MM.1S (cell line): ENCODE results near the gene MNDA.

ENCODE experiments used
- DNase-seq: peaks from one replicate; pipeline ENCODE4 v3.0.0-alpha.2; 2015
- H2AFZ ChIP-seq: fragments of 300-600 bp; sonication (generic); 2 replicates; pipeline ENCODE4 v1.6.0; 2016; ENCODE audit warnings: antibody characterized with exemption, low read length
- H3F3A ChIP-seq: fragments of 300-600 bp; sonication (generic); 2 replicates; pipeline ENCODE4 v1.6.1; 2016; ENCODE audit warnings: mild to moderate bottlenecking, antibody characterized with exemption, low read length, moderate library complexity, mixed read lengths; ENCODE audit not compliant: insufficient read depth
- H3K27ac ChIP-seq: fragments of 300-600 bp; sonication (generic); 2 replicates; pipeline ENCODE4 v1.5.1; 2016; ENCODE audit warnings: mild to moderate bottlenecking, low read length
- H3K27me3 ChIP-seq: fragments of 300-600 bp; sonication (generic); replicated peaks from 2 replicates; pipeline ENCODE4 v1.6.0; 2016; ENCODE audit warnings: low read length; ENCODE audit not compliant: insufficient read depth
- H3K36me3 ChIP-seq: fragments of 300-600 bp; sonication (generic); replicated peaks from 2 replicates; pipeline ENCODE4 v1.6.1; 2016; ENCODE audit warnings: mild to moderate bottlenecking, low read length, mixed read lengths; ENCODE audit not compliant: insufficient read depth
- H3K4me1 ChIP-seq: fragments of 300-600 bp; sonication (generic); 2 replicates; pipeline ENCODE4 v1.6.1; 2016; ENCODE audit warnings: low read length, mixed read lengths
- H3K4me2 ChIP-seq: fragments of 300-600 bp; sonication (generic); 2 replicates; pipeline ENCODE4 v1.6.0; 2016; ENCODE audit warnings: low read depth, low read length
- H3K4me3 ChIP-seq: fragments of 300-600 bp; sonication (generic); 2 replicates; pipeline ENCODE4 v1.5.1; 2016; ENCODE audit warnings: low read length, mixed read lengths
- H3K79me2 ChIP-seq: fragments of 300-600 bp; sonication (generic); 2 replicates; pipeline ENCODE4 v1.6.1; 2016; ENCODE audit warnings: mixed run types, low read length, mixed read lengths
- H3K9ac ChIP-seq: fragments of 300-600 bp; sonication (generic); 2 replicates; pipeline ENCODE4 v1.6.1; 2016; ENCODE audit warnings: low read length, mixed read lengths
- H3K9me2 ChIP-seq: fragments of 300-600 bp; sonication (generic); replicated peaks from 2 replicates; pipeline ENCODE4 v1.6.1; 2016; ENCODE audit warnings: mild to moderate bottlenecking, low read length, mixed read lengths; ENCODE audit not compliant: insufficient read depth
- H3K9me3 ChIP-seq: fragments of 300-600 bp; sonication (generic); replicated peaks from 2 replicates; pipeline ENCODE4 v1.6.1; 2016; ENCODE audit warnings: mild to moderate bottlenecking, low read length, mixed read lengths; ENCODE audit not compliant: insufficient read depth
- H4K20me1 ChIP-seq: fragments of 300-600 bp; sonication (generic); 2 replicates; pipeline ENCODE4 v1.6.1; 2016; ENCODE audit warnings: mild to moderate bottlenecking, low read length, moderate library complexity, mixed read lengths; ENCODE audit not compliant: insufficient read depth
- EZH2 ChIP-seq: fragments of 300-600 bp; sonication (generic); optimal IDR thresholded peaks from 2 replicates; pipeline ENCODE3; 2017; ENCODE audit warnings: low read depth, mild to moderate bottlenecking, antibody characterized with exemption, low read length, mixed read lengths
- EZH2phosphoT487 ChIP-seq: fragments of 300-600 bp; sonication (generic); IDR thresholded peaks from 2 replicates; pipeline ENCODE4 v1.6.1; 2018; ENCODE audit warnings: antibody characterized with exemption, low read length
- TF ChIP-seq, protein P1 (sequence below): fragments of 300-600 bp; sonication (generic); IDR thresholded peaks from 2 replicates; pipeline ENCODE4 v1.5.1; 2016; ENCODE audit warnings: antibody characterized with exemption, low read length, mixed read lengths

MNDA gene

DNA sequence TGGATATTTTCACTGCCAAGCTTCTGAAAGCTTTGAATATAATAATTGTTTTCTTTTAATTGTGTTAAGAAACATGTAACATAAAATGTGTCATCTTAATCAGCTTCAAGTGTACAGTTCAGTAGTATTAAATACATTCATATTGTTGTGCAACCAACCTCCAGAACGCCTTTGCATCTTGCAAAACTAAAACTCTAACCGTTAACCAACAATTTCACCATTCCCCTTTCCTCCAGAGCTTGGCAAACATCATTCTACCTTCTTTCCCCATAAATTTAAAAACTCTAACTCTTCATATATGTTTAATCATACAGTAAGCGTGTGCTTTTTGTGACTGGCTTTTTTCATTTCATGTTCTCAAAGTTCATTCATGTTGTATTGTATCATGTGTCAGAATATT, 2.1 kb downstream of the MNDA start:
- H3K9me3 ChIP-seq = no peaks in the 10 kb centered on the region
- DNase-seq = no peak
- peaks cover 4% of the 10 kb centered on the region; the same call in 1 of the 2 replicates for H3F3A ChIP-seq
- H3K4me3 ChIP-seq = no peak overlapping the region
- H3K9me2 ChIP-seq = no peaks in the 10 kb centered on the region; the same call in 1 of the 2 replicates
- H3K27ac ChIP-seq = no peak overlapping the region
- no peak overlapping the region for H2AFZ ChIP-seq
- TF ChIP-seq, protein P1, sequence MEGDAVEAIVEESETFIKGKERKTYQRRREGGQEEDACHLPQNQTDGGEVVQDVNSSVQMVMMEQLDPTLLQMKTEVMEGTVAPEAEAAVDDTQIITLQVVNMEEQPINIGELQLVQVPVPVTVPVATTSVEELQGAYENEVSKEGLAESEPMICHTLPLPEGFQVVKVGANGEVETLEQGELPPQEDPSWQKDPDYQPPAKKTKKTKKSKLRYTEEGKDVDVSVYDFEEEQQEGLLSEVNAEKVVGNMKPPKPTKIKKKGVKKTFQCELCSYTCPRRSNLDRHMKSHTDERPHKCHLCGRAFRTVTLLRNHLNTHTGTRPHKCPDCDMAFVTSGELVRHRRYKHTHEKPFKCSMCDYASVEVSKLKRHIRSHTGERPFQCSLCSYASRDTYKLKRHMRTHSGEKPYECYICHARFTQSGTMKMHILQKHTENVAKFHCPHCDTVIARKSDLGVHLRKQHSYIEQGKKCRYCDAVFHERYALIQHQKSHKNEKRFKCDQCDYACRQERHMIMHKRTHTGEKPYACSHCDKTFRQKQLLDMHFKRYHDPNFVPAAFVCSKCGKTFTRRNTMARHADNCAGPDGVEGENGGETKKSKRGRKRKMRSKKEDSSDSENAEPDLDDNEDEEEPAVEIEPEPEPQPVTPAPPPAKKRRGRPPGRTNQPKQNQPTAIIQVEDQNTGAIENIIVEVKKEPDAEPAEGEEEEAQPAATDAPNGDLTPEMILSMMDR = no peak
- no peak for TF ChIP-seq EZH2
- TF ChIP-seq EZH2phosphoT487 = no peak
- H3K36me3 ChIP-seq = no peaks in the 10 kb centered on the region
- no peaks in the 10 kb centered on the region for H3K27me3 ChIP-seq
- H3K79me2 ChIP-seq = no peaks in the 10 kb centered on the region
- H3K4me2 ChIP-seq = no peak overlapping the region
- H4K20me1 ChIP-seq = no peaks in the 10 kb centered on the region
- H3K4me1 ChIP-seq = peaks cover 12% of the 10 kb centered on the region
- no peak overlapping the region for H3K9ac ChIP-seq

DNA sequence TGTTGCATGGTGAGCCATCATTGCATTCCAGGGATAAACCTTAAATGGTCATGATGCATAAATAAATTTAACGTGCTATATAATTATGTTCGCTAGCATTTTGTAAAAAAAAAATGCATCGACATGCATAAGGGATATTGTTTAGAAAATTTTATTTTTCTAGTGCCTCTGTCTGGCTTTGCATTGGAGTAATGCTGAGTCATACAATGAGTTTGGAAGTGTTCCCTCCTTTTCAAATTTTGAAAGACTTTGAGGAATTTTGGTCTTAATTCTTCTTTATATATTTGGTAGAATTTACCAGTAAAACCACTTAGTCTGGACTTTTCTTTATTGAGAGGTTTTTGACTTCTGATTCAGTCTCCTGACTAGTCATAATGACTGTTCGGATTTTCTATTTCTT, 4.9 kb downstream of the MNDA start:
- TF ChIP-seq EZH2phosphoT487 (no peak), EZH2 (no peak)
- TF ChIP-seq, protein P1 = no peak
- DNase-seq = no peak
- Histone ChIP-seq H3K4me2 (no peak overlapping the region), H3K4me3 (no peak overlapping the region), H3K4me1 (peaks cover 3% of the 10 kb centered on the region), H3K27ac (no peak overlapping the region), H3K9me2 (no peaks in the 10 kb centered on the region; the same call in 1 of the 2 replicates), H3F3A (0 out of 2 replicates have a peak, but pooled peaks cover under 1% of the 10 kb centered on the region), H3K79me2 (no peaks in the 10 kb centered on the region), H4K20me1 (no peaks in the 10 kb centered on the region), H3K9me3 (no peaks in the 10 kb centered on the region), H2AFZ (no peak overlapping the region), H3K27me3 (no peaks in the 10 kb centered on the region), H3K9ac (no peak overlapping the region), H3K36me3 (no peaks in the 10 kb centered on the region)

DNA sequence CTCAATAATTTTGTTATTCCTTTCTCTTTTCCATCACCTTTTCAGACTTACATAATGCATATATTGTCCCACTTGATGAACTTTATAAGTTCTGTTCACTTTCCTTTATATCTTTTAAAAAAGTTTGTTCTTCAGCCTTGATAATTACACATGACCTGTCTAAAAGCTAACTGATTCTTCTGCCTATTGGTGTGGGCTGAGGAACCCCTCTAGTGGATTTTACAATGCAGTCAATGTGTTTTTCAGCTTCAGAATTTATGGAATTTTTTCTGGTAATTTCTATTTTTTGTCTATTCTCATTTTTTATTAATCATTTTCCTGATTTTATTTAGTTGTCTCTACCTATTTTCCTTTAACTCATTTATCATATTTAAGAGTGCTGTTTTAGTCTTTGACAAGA, 7.5 kb downstream of the MNDA start:
- Histone ChIP-seq H3K4me3 (no peak overlapping the region), H3K9ac (no peak overlapping the region), H3K9me3 (no peaks in the 10 kb centered on the region), H3K27me3 (no peaks in the 10 kb centered on the region), H3K27ac (no peak overlapping the region), H2AFZ (no peak overlapping the region), H3K36me3 (no peaks in the 10 kb centered on the region), H3K9me2 (no peaks in the 10 kb centered on the region), H4K20me1 (no peaks in the 10 kb centered on the region), H3K4me2 (no peak overlapping the region), H3K4me1 (no peaks in the 10 kb centered on the region), H3F3A (no peaks in the 10 kb centered on the region), H3K79me2 (no peaks in the 10 kb centered on the region)
- DNase-seq = no peak
- TF ChIP-seq EZH2phosphoT487 = no peak

DNA sequence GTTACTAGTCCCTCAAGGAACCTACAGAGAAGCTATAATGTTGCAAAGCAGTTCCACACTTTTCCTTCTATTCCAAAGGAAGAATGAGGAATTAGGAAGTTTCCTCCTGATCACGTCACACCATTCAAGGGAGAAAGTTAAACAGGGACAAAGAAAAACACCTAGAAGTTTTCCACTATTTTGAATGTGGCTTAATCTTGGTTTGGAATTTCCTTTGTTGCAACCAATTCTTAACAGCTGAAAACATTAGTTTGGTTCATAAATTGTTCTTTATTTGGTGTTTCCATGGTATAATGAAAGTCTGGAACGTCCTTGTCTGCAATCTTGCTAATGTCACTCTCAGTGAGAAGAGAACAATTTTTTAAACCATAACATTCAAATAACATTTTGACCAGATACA, 8.4 kb downstream of the MNDA start:
- no peaks in the 10 kb centered on the region for H3K9me3 ChIP-seq
- no peak overlapping the region for H3K4me3 ChIP-seq
- no peaks in the 10 kb centered on the region for H3K36me3 ChIP-seq
- no peak overlapping the region for H3K4me2 ChIP-seq
- no peaks in the 10 kb centered on the region for H3K27me3 ChIP-seq
- no peaks in the 10 kb centered on the region for H3K79me2 ChIP-seq
- H3K4me1 ChIP-seq = no peaks in the 10 kb centered on the region
- H3K9ac ChIP-seq = no peak overlapping the region
- no peak for DNase-seq
- H3K27ac ChIP-seq = no peak overlapping the region
- H3F3A ChIP-seq = no peaks in the 10 kb centered on the region
- TF ChIP-seq EZH2 = no peak
- TF ChIP-seq, protein P1 = no peak
- TF ChIP-seq EZH2phosphoT487 = no peak
- no peaks in the 10 kb centered on the region for H3K9me2 ChIP-seq
- H2AFZ ChIP-seq = no peak overlapping the region
- no peaks in the 10 kb centered on the region for H4K20me1 ChIP-seq
